ENCODE data around the gene POU1F1. TPM values are rescaled to one million over a fixed set of nuclear protein-coding genes. Genes with fewer than 3 reads are reported as not detected.
"Not testable (repeated sequence)": the region's sequence is repeated elsewhere in the genome, so short reads cannot be mapped to it uniquely, and the experiment has no call there.

Gene POU1F1
- total RNA-seq, 4 donors from 2014 or later = not detected

DNA sequence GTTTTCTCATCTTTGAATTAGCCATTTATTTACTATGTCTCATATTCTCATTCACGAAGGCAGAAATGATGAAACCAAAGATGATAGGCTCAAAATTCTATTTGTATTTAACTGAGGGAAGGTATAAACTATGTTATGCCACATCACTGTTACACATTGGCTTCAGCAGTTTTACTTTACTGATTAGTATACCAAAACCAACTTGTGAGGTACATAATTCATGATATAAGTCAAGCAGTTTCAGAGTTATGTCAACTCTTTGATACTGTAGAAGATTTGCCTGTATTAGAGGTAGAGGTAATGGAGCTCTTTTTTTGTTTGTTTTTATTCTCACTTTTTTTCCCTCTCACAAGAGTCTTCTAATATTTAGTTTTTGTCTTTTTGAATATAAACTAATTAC lies 26.4 kb downstream of the POU1F1 start:
- WGBS, 2 donors = 95 to 96% methylated on average over 1 of the region's 1 CpG
- intact Hi-C loops (cut with DNase I) = no loop called here
- Histone ChIP-seq H3K4me1 (peaks cover 22 to 23% of the 10 kb centered on the region in 2 donors), H3K27ac (no peak overlapping the region), H3K9me3 (no peaks in the 10 kb centered on the region), H3K27me3 (no peaks in the 10 kb centered on the region), H3K36me3 (peaks cover 5 to 9% of the 10 kb centered on the region in 2 donors), H3K4me3 (replicated peaks in 1 of 3) (no peak overlapping the region)
- TF ChIP-seq POLR2A (IDR thresholded peaks at IDR 0.05) = no peak
- TF ChIP-seq, protein P1, sequence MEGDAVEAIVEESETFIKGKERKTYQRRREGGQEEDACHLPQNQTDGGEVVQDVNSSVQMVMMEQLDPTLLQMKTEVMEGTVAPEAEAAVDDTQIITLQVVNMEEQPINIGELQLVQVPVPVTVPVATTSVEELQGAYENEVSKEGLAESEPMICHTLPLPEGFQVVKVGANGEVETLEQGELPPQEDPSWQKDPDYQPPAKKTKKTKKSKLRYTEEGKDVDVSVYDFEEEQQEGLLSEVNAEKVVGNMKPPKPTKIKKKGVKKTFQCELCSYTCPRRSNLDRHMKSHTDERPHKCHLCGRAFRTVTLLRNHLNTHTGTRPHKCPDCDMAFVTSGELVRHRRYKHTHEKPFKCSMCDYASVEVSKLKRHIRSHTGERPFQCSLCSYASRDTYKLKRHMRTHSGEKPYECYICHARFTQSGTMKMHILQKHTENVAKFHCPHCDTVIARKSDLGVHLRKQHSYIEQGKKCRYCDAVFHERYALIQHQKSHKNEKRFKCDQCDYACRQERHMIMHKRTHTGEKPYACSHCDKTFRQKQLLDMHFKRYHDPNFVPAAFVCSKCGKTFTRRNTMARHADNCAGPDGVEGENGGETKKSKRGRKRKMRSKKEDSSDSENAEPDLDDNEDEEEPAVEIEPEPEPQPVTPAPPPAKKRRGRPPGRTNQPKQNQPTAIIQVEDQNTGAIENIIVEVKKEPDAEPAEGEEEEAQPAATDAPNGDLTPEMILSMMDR (IDR thresholded peaks at IDR 0.05) = no peak
- DNase-seq = no peak

DNA sequence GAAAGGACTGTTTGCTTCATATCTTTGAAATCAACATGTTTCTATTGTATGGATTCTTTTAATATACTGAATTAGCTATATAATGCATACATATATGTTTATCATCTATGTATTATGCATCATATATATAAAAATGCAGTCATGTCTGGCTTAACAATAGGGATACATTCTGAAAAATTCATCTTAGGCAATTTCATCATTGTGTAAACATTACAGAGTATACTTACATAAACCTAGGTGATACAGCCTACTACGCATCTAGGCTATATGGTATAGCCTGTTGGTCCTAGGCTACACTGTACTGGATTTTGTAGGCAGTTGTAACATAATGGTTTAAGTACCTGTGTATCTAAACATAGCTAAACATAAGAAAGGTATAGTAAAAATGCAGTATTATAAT lies 27.6 kb downstream of the POU1F1 start:
- TF ChIP-seq POLR2A (IDR thresholded peaks at IDR 0.05) = no peak
- H3K4me3 ChIP-seq (replicated peaks in 1 of 3) = no peak overlapping the region
- WGBS, 2 donors = 100% methylated on average over 1 of the region's 1 CpG
- DNase-seq = no peak
- intact Hi-C loops (cut with DNase I) = no loop called here
- peak overlapping the region; percentile 27 to 69 (median 56) for H3K27ac ChIP-seq
- peaks cover 4 to 8% of the 10 kb centered on the region in 2 donors for H3K36me3 ChIP-seq
- no peaks in the 10 kb centered on the region for H3K9me3 ChIP-seq
- H3K4me1 ChIP-seq = peaks cover 22 to 23% of the 10 kb centered on the region in 2 donors
- no peaks in the 10 kb centered on the region for H3K27me3 ChIP-seq

DNA sequence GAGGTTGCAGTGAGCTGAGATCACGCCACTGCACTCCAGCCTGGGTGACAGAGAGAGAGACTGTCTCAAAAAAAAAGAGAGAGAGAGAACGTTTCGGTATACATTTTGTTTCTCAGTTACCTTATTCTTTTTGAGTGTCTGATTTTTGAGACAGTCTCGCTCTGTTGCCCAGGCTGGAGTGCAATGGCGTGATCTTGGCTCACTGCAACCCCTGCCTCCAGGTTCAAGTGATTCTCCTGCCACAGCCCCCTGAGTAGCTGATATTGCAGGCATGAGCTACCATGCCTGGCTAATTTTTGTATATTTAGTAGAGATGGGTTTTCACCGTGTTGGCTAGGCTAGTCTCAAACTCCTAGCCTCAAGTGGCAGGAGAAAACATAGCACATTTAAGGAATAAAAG lies 28.2 kb downstream of the POU1F1 start:
- H3K27me3 ChIP-seq; intact Hi-C loops (cut with DNase I); H3K36me3 ChIP-seq; H3K9me3 ChIP-seq; H3K4me3 ChIP-seq (replicated peaks in 1 of 3): not testable (repeated sequence)
- 29 to 63% methylated on average over 6 of the region's 6 CpGs for WGBS, 2 donors
- Histone ChIP-seq H3K4me1 (peaks cover 22 to 23% of the 10 kb centered on the region in 2 donors), H3K27ac (peak overlapping the region; percentile 69 to 92 (median 72))
- TF ChIP-seq, protein P1 (IDR thresholded peaks at IDR 0.05) = peak in 1 of 6 experiments; percentile 23
- peak; percentile 78 to 79 for DNase-seq

DNA sequence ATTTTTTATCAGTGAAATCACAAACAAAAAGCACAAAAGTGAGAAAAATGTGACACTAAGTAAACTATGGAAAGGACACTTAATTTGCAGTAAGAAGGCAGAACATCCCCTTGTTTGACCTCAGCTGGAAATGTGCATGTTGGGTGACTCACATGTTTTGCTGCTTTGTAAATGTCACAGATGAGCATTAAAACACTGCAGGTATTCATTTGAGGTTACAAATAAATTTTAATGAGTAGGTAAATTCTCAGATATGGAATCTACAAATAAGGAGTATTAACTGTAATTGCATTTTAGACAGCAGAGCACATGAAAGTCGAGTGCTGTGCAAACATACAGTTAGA lies 29.0 kb downstream of the POU1F1 start:
- WGBS, 2 donors = 90 to 91% methylated on average over 1 of the region's 1 CpG
- no peak for TF ChIP-seq POLR2A (IDR thresholded peaks at IDR 0.05)
- TF ChIP-seq, protein P1 (IDR thresholded peaks at IDR 0.05) = no peak
- no peaks in the 10 kb centered on the region for H3K27me3 ChIP-seq
- peaks cover 22 to 30% of the 10 kb centered on the region in 2 donors for H3K4me1 ChIP-seq
- no peaks in the 10 kb centered on the region for H3K9me3 ChIP-seq
- no peak overlapping the region for H3K4me3 ChIP-seq (replicated peaks in 1 of 3)
- intact Hi-C loops (cut with DNase I) = no loop called here
- H3K27ac ChIP-seq = peak overlapping the region in 2 of 3 donors; percentile 69 to 92
- no peak for DNase-seq
- H3K36me3 ChIP-seq = no peaks in the 10 kb centered on the region

DNA sequence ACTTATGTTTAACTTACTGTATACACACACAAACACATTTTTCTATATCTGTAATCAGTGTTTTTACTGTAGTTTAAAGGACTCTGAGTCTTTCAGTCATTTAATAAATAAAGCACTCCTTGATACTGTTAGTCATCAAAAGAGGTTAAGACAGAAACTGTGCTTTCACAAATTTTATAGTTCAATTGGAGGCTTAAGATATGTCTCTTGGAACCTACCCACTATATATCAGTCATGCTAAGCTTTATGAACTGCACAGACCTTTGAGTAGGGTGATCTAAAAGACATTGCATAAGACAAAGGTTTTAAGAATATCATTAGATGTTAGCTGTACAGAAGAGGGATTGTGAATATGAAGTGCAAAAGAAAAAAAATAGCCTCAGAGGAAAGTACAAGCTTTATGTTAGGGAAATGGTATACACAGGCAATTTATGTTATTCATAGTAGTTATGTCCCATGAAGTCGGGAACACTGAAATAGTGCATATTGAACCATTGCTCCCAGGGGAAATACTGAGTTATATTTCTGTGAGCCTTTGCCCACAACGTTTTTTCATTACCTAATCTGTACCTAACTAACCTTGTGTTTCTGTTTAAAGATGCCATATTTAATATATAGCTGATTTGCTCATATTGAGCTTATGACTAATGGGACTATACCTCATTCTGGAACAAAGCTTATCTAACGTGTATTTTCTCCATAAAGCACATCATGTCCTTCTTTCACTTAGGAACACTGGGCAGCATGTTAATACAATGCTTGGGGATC lies 29.5 kb downstream of the POU1F1 start:
- WGBS, 2 donors = 86% methylated on average over 3 of the region's 3 CpGs

More for the DNA sequence above, 29.5 kb downstream of the POU1F1 start:
- no peak overlapping the region for H3K4me3 ChIP-seq (replicated peaks in 1 of 3)
- H3K4me1 ChIP-seq = peaks cover 22 to 33% of the 10 kb centered on the region in 2 donors
- no peaks in the 10 kb centered on the region for H3K9me3 ChIP-seq
- H3K36me3 ChIP-seq = no peaks in the 10 kb centered on the region
- H3K27me3 ChIP-seq = no peaks in the 10 kb centered on the region
- DNase-seq = no peak
- peak overlapping the region in 2 of 3 donors; percentile 69 to 92 for H3K27ac ChIP-seq
- intact Hi-C loops (cut with DNase I) = no loop called here
- TF ChIP-seq POLR2A (IDR thresholded peaks at IDR 0.05) = no peak
- TF ChIP-seq, protein P1 (IDR thresholded peaks at IDR 0.05) = no peak

Measured in thyroid gland (tissue), 4 donors.